OCI-LY1 (cell line): ENCODE measurements around the gene EMX1.

Experiments
- H2AFZ ChIP-seq: fragments of 200-600 bp; sonication (generic), shearing (Covaris generic); 2 replicates; pipeline ENCODE4 v1.6.0; 2014; ENCODE audit warnings: antibody characterized with exemption, mild to moderate bottlenecking, low read length
- H3F3A ChIP-seq: fragments of 200-600 bp; sonication (generic), shearing (Covaris generic); 2 replicates; pipeline ENCODE4 v1.6.0; 2014; ENCODE audit warnings: mild to moderate bottlenecking, antibody characterized with exemption, low read length, moderate library complexity; ENCODE audit not compliant: insufficient read depth
- H3K27ac ChIP-seq: fragments of 200-600 bp; sonication (generic); 2 replicates; pipeline ENCODE4 v1.5.1; 2014; ENCODE audit warnings: low read length, mixed run types, mild to moderate bottlenecking, low read depth; ENCODE audit not compliant: poor library complexity, severe bottlenecking
- H3K27me3 ChIP-seq: fragments of 200-600 bp; sonication (generic); 2 replicates; pipeline ENCODE4 v1.6.0; 2014; ENCODE audit warnings: antibody characterized with exemption, mild to moderate bottlenecking, low read length, moderate library complexity; ENCODE audit not compliant: insufficient read depth
- H3K36me3 ChIP-seq: fragments of 200-600 bp; sonication (generic); 2 replicates; pipeline ENCODE4 v1.6.1; 2014; ENCODE audit warnings: mild to moderate bottlenecking, antibody characterized with exemption, low read length, moderate library complexity, mixed read lengths; ENCODE audit not compliant: insufficient read depth
- H3K4me1 ChIP-seq: fragments of 200-600 bp; sonication (generic); 2 replicates; pipeline ENCODE4 v1.5.1; 2014; ENCODE audit warnings: mild to moderate bottlenecking, low read length, moderate library complexity; ENCODE audit not compliant: insufficient read depth, severe bottlenecking
- H3K4me2 ChIP-seq: fragments of 200-600 bp; sonication (generic), shearing (Covaris generic); 2 replicates; pipeline ENCODE4 v1.6.1; 2014; ENCODE audit warnings: low read length
- H3K4me3 ChIP-seq: fragments of 200-600 bp; sonication (generic); 2 replicates; pipeline ENCODE4 v1.5.1; 2014; ENCODE audit warnings: low read length, low read depth, mild to moderate bottlenecking, mixed read lengths; ENCODE audit not compliant: poor library complexity, severe bottlenecking
- H3K79me2 ChIP-seq: fragments of 200-600 bp; shearing (Covaris generic); 2 replicates; pipeline ENCODE4 v1.6.1; 2016; ENCODE audit warnings: mixed run types, low read length, mixed read lengths; ENCODE audit not compliant: insufficient read depth
- H3K9ac ChIP-seq: fragments of 200-600 bp; sonication (generic), shearing (Covaris generic); 2 replicates; pipeline ENCODE4 v1.6.1; 2014; ENCODE audit warnings: mild to moderate bottlenecking, low read length, mixed read lengths
- H3K9me2 ChIP-seq: fragments of 200-600 bp; sonication (generic), shearing (Covaris generic); 2 replicates; pipeline ENCODE4 v1.6.1; 2014; ENCODE audit warnings: low read depth, mild to moderate bottlenecking, low read length, mixed read lengths
- H3K9me3 ChIP-seq: fragments of 200-600 bp; shearing (Covaris generic); 2 replicates; pipeline ENCODE4 v1.6.1; 2014; ENCODE audit warnings: low read length, mixed read lengths
- H4K20me1 ChIP-seq: fragments of 200-600 bp; sonication (generic), shearing (Covaris generic); 2 replicates; pipeline ENCODE4 v1.6.0; 2016; ENCODE audit warnings: mild to moderate bottlenecking, low read length; ENCODE audit not compliant: insufficient read depth
- EZH2 ChIP-seq: fragments of 200-600 bp; sonication (generic), shearing (Covaris generic); IDR thresholded peaks from 2 replicates; pipeline ENCODE4 v1.8.0; 2017; ENCODE audit warnings: borderline replicate concordance, mixed run types, mild to moderate bottlenecking, antibody characterized with exemption, low read length, moderate library complexity, mixed read lengths
- TF ChIP-seq, protein P1 (sequence below): fragments of 200-600 bp; sonication (generic), shearing (Covaris generic); IDR thresholded peaks from 2 replicates; pipeline ENCODE4 v1.5.1; 2017; ENCODE audit warnings: mild to moderate bottlenecking, antibody characterized with exemption, low read length, moderate library complexity, mixed read lengths

Gene EMX1

DNA sequence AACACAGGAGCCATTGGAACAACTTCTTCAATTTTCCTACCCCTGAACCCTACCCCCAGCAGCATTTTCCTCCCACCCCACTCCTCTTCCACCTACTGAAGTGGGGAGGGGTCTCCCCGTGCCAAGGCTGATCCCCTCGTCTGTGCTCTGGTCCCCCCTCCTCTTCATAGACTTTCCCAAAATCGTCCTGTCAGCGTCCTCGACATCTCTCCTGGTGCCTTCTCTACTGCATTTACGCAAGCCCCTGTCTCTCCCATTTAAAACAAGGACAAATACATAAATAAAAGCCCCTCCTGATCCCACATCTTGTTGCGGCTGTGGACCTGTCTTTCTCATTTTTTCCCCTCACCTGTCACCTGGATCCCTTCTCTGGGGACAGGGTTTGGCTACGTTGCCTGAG, 42.2 kb downstream of the EMX1 start:
- Histone ChIP-seq H3K79me2 (no peaks in the 10 kb centered on the region), H3K9ac (no peak overlapping the region), H3K27me3 (0 out of 2 replicates have a peak, but pooled peaks cover 4% of the 10 kb centered on the region), H3K4me3 (no peak overlapping the region), H3K4me1 (no peaks in the 10 kb centered on the region), H3F3A (no peaks in the 10 kb centered on the region), H3K36me3 (no peaks in the 10 kb centered on the region), H3K9me3 (no peaks in the 10 kb centered on the region), H3K4me2 (no peak overlapping the region), H3K27ac (no peak overlapping the region), H4K20me1 (no peaks in the 10 kb centered on the region), H2AFZ (no peak overlapping the region), H3K9me2 (no peaks in the 10 kb centered on the region)
- no peak for TF ChIP-seq EZH2
- TF ChIP-seq, protein P1, sequence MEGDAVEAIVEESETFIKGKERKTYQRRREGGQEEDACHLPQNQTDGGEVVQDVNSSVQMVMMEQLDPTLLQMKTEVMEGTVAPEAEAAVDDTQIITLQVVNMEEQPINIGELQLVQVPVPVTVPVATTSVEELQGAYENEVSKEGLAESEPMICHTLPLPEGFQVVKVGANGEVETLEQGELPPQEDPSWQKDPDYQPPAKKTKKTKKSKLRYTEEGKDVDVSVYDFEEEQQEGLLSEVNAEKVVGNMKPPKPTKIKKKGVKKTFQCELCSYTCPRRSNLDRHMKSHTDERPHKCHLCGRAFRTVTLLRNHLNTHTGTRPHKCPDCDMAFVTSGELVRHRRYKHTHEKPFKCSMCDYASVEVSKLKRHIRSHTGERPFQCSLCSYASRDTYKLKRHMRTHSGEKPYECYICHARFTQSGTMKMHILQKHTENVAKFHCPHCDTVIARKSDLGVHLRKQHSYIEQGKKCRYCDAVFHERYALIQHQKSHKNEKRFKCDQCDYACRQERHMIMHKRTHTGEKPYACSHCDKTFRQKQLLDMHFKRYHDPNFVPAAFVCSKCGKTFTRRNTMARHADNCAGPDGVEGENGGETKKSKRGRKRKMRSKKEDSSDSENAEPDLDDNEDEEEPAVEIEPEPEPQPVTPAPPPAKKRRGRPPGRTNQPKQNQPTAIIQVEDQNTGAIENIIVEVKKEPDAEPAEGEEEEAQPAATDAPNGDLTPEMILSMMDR: no peak

DNA sequence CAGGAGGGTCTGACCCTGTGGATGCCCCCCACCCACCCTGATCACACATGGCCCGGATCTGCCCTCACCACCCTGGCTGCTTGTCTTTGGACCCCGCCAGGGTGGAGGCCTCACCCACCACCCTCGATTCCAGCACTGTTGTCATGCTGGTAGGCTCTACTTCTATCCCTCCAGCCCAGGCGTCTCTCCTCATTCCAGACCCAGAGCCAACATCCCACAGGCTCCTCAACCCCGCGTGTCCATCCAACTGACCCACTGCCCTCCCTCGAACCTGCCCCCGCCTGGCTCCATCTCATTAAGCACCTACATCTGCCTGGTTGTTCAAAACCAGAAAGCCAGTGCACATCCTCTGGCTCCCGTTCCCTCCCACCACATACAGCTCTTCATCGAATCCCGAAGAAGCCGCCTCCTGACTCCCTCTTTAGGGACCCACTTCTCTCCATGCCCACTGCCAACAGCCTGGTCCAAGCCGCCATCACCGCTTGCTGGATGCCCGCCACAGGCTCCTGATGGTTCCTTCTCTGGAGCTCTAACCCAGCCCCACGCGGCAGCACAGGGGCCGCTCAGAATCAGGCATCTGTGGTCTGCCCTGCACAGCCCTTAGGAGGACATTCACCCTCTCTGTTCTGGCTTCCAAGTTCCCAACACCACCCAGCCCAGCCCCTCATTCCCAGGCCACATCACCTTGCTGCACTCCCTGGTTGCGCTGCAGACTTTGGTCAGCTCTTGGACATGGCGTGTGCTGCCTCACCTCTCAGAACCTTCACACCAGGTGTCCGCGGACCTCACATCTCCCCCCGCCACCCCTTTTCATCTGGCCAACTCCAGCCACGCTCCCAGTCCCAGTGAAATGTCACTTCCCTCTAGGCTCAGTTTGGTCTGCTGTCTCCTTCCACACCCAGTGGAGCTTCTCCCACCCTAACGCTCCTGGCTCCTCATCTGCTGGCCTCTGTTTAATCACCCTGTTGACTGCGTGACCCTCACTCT, 43.0 kb downstream of the EMX1 start:
- Histone ChIP-seq H3K4me1 (no peaks in the 10 kb centered on the region), H3K9me3 (no peaks in the 10 kb centered on the region), H3K79me2 (no peaks in the 10 kb centered on the region), H3K27ac (no peak overlapping the region), H3K27me3 (0 out of 2 replicates have a peak, but pooled peaks cover 4% of the 10 kb centered on the region), H3K9me2 (no peaks in the 10 kb centered on the region), H3F3A (no peaks in the 10 kb centered on the region), H2AFZ (no peak overlapping the region), H3K36me3 (no peaks in the 10 kb centered on the region), H3K9ac (no peak overlapping the region), H4K20me1 (no peaks in the 10 kb centered on the region), H3K4me3 (no peak overlapping the region), H3K4me2 (no peak overlapping the region)
- no peak for TF ChIP-seq EZH2
- TF ChIP-seq, protein P1: no peak

DNA sequence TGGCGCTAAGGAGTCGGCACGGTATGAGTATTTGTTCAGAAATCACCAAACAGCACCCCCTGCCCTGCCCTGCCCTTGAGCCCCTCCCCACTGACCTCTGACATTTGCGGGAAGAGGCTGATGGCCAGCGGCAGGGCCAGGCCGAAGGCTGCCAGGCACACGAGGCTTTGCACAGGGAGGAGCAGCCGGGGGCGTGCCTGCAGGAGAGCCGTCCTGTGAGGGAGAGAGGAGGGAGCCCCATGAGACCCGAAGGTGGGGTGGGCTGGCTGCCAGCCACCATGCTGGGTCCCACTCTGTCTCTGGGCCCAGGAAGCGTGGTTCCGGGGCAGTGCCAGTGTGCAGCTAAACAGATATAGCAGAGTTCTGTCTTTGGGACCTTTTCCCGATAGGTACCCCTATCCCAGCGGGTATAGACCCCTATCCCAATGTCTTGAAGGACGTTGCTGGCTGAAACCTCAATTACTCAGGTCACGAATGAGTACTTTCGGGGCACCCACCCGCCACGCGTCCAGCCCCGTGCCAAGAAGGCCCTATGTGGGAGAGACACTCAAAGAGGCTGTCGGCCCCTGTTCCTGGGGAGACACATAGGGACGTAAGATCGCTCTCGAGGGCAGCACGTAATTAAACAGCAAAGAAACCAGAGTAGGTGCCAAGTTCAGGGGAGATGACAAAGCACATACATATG, 43.9 kb downstream of the EMX1 start:
- Histone ChIP-seq H3K36me3 (no peaks in the 10 kb centered on the region), H3K27ac (no peak overlapping the region), H3K9me3 (no peaks in the 10 kb centered on the region), H3K4me1 (no peaks in the 10 kb centered on the region), H3K4me2 (no peak overlapping the region), H2AFZ (no peak overlapping the region), H3F3A (no peaks in the 10 kb centered on the region), H4K20me1 (no peaks in the 10 kb centered on the region), H3K4me3 (no peak overlapping the region), H3K79me2 (no peaks in the 10 kb centered on the region), H3K9ac (no peak overlapping the region), H3K27me3 (0 out of 2 replicates have a peak, but pooled peaks cover 4% of the 10 kb centered on the region), H3K9me2 (no peaks in the 10 kb centered on the region)
- TF ChIP-seq, protein P1: no peak
- TF ChIP-seq EZH2: no peak
